Tibial artery (tissue), 4 donors: ENCODE measurements around the gene COX6B2.

Experiments
- DNase-seq, 2 donors: peaks; one replicate each; pipeline ENCODE4 v3.0.0-alpha.2; 2019
- H3K27ac ChIP-seq, 2 donors: fragments of 200-600 bp; sonication (generic) in 1 of 2; 1 replicate in 1 of 2; 2 replicates in 1 of 2; pipeline ENCODE4 v1.5.1; 2018 to 2019; ENCODE audit warnings: mild to moderate bottlenecking in 1 of 2
- H3K27me3 ChIP-seq, 2 donors: fragments of 200-600 bp; sonication (generic) in 1 of 2; one replicate each; pipeline versions ENCODE4 v1.5.1 to v1.6.0; 2016 to 2019
- H3K36me3 ChIP-seq, 3 donors: fragments of 200-600 bp; sonication (generic) in 2 of 3; one replicate each; pipeline ENCODE4 v1.5.1; 2016 to 2019; ENCODE audit warnings: mild to moderate bottlenecking in 2 of 3
- H3K4me1 ChIP-seq, 4 donors: fragments of 200-600 bp; sonication (generic) in 2 of 4; 1 replicate in 3 of 4; 2 replicates in 1 of 4; pipeline ENCODE4 v1.5.1; 2016 to 2019
- H3K4me3 ChIP-seq, 2 donors: fragments of 200-600 bp; sonication (generic) in 1 of 2; 1 replicate in 1 of 2; 2 replicates in 1 of 2; pipeline ENCODE4 v1.5.1; 2018 to 2019; ENCODE audit warnings: mild to moderate bottlenecking in 2 of 2
- H3K9me3 ChIP-seq, 3 donors: fragments of 200-600 bp; sonication (generic) in 1 of 3; one replicate each; pipeline ENCODE4 v1.5.1; 2016 to 2019
- intact Hi-C: fragments of 100-400 bp; cut with DNase I; formaldehyde crosslinking; loops from one replicate; pipeline ENCODE4 v1.15.0; 2023; ENCODE audit warnings: low total_unique reads
- TF ChIP-seq, protein P1 (sequence below), 2 experiments: fragments of 200-600 bp in 1 of 2; fragments of 450-650 bp in 1 of 2; IDR thresholded peaks; one replicate each; pipeline ENCODE4 v1.5.1; 2017 to 2019; ENCODE audit warnings: antibody characterized with exemption in 2 of 2, mild to moderate bottlenecking in 1 of 2, moderate library complexity in 1 of 2

COX6B2 gene

DNA sequence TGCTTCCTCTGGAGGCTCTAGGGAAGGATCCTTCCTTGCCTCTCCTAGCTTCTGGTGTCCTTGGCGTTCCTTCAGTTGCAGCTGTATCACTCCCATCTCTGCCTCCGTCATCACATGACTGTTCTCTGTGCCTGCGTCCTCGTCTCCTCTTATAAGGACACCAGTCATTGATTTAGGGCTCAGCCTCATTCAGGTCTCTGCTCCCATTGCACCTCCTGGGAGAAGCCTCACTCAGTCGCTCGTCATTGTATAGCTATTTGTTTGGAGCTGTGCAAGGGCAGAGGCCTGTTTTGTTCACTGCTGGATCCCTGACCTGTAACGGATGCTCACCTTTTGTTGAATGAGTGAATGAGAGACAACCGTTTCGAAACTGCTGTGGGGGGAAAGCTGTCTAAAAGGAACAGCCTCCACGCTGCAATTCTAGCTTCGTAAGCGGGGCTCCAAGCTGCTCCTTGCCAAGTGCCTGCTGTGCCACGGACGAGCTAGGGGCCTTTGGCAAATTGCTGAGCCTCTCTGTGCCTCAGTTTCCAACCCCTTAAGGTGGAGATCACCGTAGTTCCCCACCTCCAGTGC, 53.5 kb downstream of the COX6B2 start:
- Histone ChIP-seq H3K36me3 (no peaks in the 10 kb centered on the region), H3K27ac (no peak overlapping the region), H3K27me3 (peaks cover 0 to 2% of the 10 kb centered on the region in 2 donors), H3K9me3 (no peaks in the 10 kb centered on the region), H3K4me1 (peaks cover 0 to 6% (median 0%) of the 10 kb centered on the region in 4 donors), H3K4me3 (no peak overlapping the region)
- no peak for DNase-seq
- intact Hi-C loops, result loop anchor here (5.0 kb wide), 2 partner anchors 41 to 81 kb away; partner anchors contain the start of gene TMEM238
- TF ChIP-seq, protein P1, sequence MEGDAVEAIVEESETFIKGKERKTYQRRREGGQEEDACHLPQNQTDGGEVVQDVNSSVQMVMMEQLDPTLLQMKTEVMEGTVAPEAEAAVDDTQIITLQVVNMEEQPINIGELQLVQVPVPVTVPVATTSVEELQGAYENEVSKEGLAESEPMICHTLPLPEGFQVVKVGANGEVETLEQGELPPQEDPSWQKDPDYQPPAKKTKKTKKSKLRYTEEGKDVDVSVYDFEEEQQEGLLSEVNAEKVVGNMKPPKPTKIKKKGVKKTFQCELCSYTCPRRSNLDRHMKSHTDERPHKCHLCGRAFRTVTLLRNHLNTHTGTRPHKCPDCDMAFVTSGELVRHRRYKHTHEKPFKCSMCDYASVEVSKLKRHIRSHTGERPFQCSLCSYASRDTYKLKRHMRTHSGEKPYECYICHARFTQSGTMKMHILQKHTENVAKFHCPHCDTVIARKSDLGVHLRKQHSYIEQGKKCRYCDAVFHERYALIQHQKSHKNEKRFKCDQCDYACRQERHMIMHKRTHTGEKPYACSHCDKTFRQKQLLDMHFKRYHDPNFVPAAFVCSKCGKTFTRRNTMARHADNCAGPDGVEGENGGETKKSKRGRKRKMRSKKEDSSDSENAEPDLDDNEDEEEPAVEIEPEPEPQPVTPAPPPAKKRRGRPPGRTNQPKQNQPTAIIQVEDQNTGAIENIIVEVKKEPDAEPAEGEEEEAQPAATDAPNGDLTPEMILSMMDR (IDR thresholded peaks at IDR 0.05), result no peak

DNA sequence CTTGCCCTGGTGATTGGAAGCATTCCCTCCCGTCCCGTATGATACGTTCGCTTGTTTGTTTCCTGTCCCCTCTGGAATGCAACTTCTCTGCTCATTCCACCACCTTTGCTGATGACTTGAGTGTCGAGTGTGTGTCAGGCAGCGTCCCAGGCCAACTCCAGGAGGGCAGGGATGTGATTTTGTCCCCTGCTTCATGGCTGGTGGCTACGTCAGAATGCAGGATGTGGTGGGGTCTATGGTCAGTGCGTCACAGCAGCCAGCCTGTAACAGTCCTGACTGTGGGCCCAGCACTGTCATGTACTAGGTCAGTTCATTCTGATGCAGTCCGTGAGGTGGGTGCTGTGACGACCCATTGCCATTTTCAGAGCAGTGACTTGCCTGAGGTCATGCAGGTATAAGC, 54.5 kb downstream of the COX6B2 start:
- DNase-seq, result no peak
- Histone ChIP-seq H3K27me3 (peaks cover 0 to 2% of the 10 kb centered on the region in 2 donors), H3K9me3 (no peaks in the 10 kb centered on the region), H3K4me3 (no peak overlapping the region), H3K27ac (no peak overlapping the region), H3K36me3 (no peaks in the 10 kb centered on the region), H3K4me1 (peaks cover 0 to 6% (median 0%) of the 10 kb centered on the region in 4 donors)
- TF ChIP-seq, protein P1 (IDR thresholded peaks at IDR 0.05), result no peak
- intact Hi-C loops, result loop anchor here (5.0 to 10.0 kb wide), 3 partner anchors 42 to 115 kb away; partner anchors contain the start of gene TMEM238
